Nephron (organoid): ENCODE data around the gene ILF3.

Source experiments
- H3K27ac Mint-ChIP-seq, 3 experiments: 2 replicates each; pipeline ENCODE4 v1.8.0; 2020; ENCODE audit warnings: mixed read lengths in 3 of 3, mild to moderate bottlenecking in 2 of 3, moderate library complexity in 1 of 3
- H3K27me3 Mint-ChIP-seq: 2 replicates; pipeline ENCODE4 v1.8.0; 2021; ENCODE audit warnings: low read depth, mild to moderate bottlenecking, moderate library complexity, mixed read lengths
- H3K36me3 Mint-ChIP-seq: 2 replicates; pipeline ENCODE4 v1.8.0; 2020; ENCODE audit warnings: low read depth, mixed read lengths
- H3K4me1 Mint-ChIP-seq: 2 replicates; pipeline ENCODE4 v1.8.0; 2020; ENCODE audit warnings: mixed read lengths
- H3K4me3 Mint-ChIP-seq, 3 experiments: 2 replicates each; pipeline ENCODE4 v1.8.0; 2020; ENCODE audit warnings: mild to moderate bottlenecking in 3 of 3, mixed read lengths in 3 of 3, moderate library complexity in 2 of 3
- H3K9me3 Mint-ChIP-seq: 2 replicates; pipeline ENCODE4 v1.8.0; 2020; ENCODE audit warnings: mixed read lengths
- TF ChIP-seq, protein P1 (sequence below), 3 experiments: fragments of 200-600 bp; sonication (generic); IDR thresholded peaks; one replicate each; pipeline ENCODE4 v1.5.0; 2021; ENCODE audit warnings: antibody characterized with exemption in 3 of 3; ENCODE audit not compliant: unreplicated experiment in 3 of 3

ILF3 gene

DNA sequence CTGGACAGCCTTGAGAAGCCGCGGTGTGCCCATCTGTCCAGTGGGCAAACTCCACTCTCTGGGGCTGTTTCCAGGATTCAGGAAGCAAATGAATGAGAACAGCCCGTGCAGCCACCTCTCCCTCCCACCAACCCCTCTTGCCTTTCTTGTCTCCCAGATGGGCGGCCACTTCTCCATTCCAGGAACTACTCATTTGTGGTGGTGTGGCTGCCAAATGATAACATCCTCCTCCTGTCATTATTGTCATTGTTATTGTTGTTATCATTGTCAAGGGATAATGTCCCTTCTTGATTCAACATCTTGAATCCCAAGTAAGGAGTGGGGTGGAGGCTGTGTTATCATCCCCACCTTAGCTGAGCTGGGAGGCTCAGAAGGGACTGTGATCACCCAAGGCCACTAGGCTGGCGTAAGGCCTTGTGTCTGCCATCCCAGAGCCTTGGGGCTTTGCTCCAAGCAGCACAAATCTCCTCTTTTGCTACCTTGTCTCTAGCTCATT is 65.4 kb downstream of the ILF3 start:
- peak overlapping the region; percentile 99 to 100 (median 99) for H3K4me3 Mint-ChIP-seq
- TF ChIP-seq, protein P1, sequence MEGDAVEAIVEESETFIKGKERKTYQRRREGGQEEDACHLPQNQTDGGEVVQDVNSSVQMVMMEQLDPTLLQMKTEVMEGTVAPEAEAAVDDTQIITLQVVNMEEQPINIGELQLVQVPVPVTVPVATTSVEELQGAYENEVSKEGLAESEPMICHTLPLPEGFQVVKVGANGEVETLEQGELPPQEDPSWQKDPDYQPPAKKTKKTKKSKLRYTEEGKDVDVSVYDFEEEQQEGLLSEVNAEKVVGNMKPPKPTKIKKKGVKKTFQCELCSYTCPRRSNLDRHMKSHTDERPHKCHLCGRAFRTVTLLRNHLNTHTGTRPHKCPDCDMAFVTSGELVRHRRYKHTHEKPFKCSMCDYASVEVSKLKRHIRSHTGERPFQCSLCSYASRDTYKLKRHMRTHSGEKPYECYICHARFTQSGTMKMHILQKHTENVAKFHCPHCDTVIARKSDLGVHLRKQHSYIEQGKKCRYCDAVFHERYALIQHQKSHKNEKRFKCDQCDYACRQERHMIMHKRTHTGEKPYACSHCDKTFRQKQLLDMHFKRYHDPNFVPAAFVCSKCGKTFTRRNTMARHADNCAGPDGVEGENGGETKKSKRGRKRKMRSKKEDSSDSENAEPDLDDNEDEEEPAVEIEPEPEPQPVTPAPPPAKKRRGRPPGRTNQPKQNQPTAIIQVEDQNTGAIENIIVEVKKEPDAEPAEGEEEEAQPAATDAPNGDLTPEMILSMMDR (IDR thresholded peaks at IDR 0.05; ENCODE audit: unreplicated experiment in 3 of 3): no peak

DNA sequence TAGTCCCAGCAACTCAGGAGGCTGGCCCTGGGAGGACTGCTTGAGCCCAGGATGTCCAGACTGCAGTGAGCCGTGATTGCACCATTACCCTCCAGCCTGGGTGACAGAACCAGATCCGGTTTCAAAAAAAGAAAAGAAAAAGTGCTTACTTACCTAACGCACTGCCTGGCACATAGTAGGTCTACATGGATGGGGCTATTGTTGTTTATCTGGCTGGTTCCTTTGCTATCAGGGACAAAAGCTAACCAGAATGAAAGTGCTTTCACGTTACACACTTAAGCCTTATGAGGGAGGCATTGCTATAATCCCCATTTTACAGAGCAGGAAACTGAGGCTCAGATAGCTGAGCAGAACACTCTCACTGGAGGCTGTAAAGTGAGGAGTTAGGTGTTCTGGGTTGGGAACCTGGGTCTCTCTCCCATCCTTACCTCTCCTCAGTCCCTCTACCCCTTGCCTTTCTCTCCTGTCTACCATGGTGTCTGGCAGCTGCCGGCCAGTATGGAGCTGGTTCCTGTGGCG is 66.5 kb downstream of the ILF3 start:
- Mint-ChIP-seq H3K36me3 (no peaks in the 10 kb centered on the region), H3K4me3 (peak overlapping the region; percentile 56 to 67 (median 65)), H3K27ac (no peak overlapping the region), H3K4me1 (peaks cover 16% of the 10 kb centered on the region), H3K27me3 (no peaks in the 10 kb centered on the region), H3K9me3 (no peaks in the 10 kb centered on the region)
- TF ChIP-seq, protein P1 (IDR thresholded peaks at IDR 0.05; ENCODE audit: unreplicated experiment in 3 of 3): no peak

More for the DNA sequence above, 65.4 kb downstream of the ILF3 start:
- Mint-ChIP-seq H3K4me1 (peaks cover 12% of the 10 kb centered on the region), H3K9me3 (no peaks in the 10 kb centered on the region), H3K36me3 (no peaks in the 10 kb centered on the region), H3K27ac (peak overlapping the region; percentile 68 to 96 (median 74)), H3K27me3 (no peaks in the 10 kb centered on the region)

DNA sequence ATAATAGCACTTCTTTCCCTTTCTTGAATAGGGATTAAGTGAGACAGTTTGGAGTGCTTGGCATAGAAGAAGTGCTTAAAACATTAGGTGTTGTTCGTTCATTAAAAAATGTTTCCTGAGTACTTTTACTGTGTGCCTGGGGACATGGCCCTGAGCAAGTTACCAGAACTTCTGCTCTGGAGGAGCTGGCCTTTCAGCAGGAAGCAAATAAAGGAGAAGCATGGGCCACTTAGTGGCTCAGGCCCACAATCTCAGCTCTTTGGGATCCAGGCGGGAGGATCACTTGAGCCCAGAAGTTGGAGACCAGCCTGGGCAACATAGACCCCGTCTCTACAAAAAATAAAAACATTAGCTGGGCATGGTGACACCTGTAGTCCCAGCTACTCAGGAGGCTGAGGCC is 69.4 kb downstream of the ILF3 start:
- H3K4me1 Mint-ChIP-seq: peaks cover 30% of the 10 kb centered on the region
- H3K9me3 Mint-ChIP-seq: no peaks in the 10 kb centered on the region
- peaks cover 8% of the 10 kb centered on the region for H3K36me3 Mint-ChIP-seq
- TF ChIP-seq, protein P1 (IDR thresholded peaks at IDR 0.05; ENCODE audit: unreplicated experiment in 3 of 3): no peak
- no peak overlapping the region for H3K4me3 Mint-ChIP-seq
- no peaks in the 10 kb centered on the region for H3K27me3 Mint-ChIP-seq
- peak overlapping the region in 1 of 3 experiments; percentile 72 for H3K27ac Mint-ChIP-seq

DNA sequence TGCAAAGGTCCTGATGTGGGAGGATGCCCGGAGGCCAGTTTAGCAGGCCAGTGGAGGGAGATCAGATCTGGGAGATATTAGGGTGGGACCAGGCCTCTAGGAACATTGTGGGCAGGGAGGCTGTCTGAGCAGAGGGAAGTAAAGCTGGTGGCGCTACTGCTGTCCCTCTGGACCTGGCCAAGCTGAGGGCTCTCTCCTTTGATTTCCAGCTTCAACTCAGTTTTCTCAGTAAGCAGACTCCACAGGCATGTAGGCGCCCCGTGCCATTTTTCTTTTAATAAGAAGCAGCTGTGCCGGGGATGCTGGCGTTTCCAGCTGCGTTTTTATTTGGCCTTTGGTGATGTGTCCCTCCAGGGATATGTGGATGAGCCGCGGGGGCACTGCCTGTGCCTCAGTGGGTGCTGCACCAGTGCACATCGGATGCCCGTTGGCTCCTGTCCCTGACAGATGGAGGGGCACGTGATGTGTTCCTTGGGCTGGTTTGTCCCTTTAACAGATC is 70.5 kb downstream of the ILF3 start:
- peaks cover 26% of the 10 kb centered on the region for H3K4me1 Mint-ChIP-seq
- no peaks in the 10 kb centered on the region for H3K27me3 Mint-ChIP-seq
- TF ChIP-seq, protein P1 (IDR thresholded peaks at IDR 0.05; ENCODE audit: unreplicated experiment in 3 of 3): no peak
- H3K36me3 Mint-ChIP-seq: peaks cover 8% of the 10 kb centered on the region
- H3K27ac Mint-ChIP-seq: peak overlapping the region in 2 of 3 experiments; percentile 64 to 66
- H3K4me3 Mint-ChIP-seq: no peak overlapping the region
- H3K9me3 Mint-ChIP-seq: no peaks in the 10 kb centered on the region

DNA sequence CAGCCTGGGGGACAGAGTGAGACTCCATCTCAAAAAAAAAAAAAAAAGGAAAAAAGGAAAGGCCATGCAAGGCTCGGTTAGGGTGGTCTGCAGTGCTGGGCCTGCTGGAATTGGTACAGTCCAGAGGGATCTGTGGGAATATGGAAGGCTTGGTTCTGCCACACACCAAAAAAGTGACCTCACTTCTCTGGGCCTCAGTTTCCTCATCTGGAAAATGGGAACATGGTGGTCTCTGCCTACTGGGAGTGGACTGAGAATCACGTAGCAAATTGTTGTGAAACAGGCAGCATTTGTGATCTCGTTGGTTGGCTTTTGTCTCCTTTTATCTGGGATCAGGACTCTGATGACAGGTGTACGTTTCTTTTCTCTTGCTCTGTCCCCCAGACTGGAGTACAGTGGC is 71.3 kb downstream of the ILF3 start:
- H3K4me1 Mint-ChIP-seq: peaks cover 22% of the 10 kb centered on the region
- TF ChIP-seq, protein P1 (IDR thresholded peaks at IDR 0.05; ENCODE audit: unreplicated experiment in 3 of 3): no peak
- no peak overlapping the region for H3K27ac Mint-ChIP-seq
- H3K36me3 Mint-ChIP-seq: peaks cover 8% of the 10 kb centered on the region
- no peak overlapping the region for H3K4me3 Mint-ChIP-seq
- no peaks in the 10 kb centered on the region for H3K27me3 Mint-ChIP-seq
- no peaks in the 10 kb centered on the region for H3K9me3 Mint-ChIP-seq

DNA sequence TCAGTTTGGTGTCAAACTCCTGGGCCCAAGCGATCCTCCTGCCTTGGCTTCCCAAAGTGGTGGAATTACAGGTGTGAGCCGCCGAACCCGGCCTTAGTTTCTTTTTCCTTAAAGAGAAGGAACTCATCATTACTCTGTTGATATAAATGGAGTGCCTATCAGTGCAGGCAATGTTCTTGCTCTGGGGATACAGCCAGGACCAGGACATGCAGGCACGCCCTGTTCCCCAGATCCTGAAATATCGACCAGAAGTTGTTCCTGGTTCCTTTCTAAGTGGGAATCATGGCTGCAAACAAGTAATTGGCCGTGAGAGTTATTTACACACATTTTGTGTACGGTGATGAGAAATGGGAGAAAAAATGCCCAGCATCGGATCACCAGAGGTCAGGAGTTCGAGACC is 72.1 kb downstream of the ILF3 start:
- TF ChIP-seq, protein P1 (IDR thresholded peaks at IDR 0.05; ENCODE audit: unreplicated experiment in 3 of 3): no peak
- peak overlapping the region in 1 of 3 experiments; percentile 65 for H3K27ac Mint-ChIP-seq
- H3K4me3 Mint-ChIP-seq: no peak overlapping the region
- H3K36me3 Mint-ChIP-seq: peaks cover 8% of the 10 kb centered on the region
- peaks cover 22% of the 10 kb centered on the region for H3K4me1 Mint-ChIP-seq
- H3K9me3 Mint-ChIP-seq: no peaks in the 10 kb centered on the region
- H3K27me3 Mint-ChIP-seq: no peaks in the 10 kb centered on the region
